ENCODE data around the gene CTSS.

The CTSS gene

DNA sequence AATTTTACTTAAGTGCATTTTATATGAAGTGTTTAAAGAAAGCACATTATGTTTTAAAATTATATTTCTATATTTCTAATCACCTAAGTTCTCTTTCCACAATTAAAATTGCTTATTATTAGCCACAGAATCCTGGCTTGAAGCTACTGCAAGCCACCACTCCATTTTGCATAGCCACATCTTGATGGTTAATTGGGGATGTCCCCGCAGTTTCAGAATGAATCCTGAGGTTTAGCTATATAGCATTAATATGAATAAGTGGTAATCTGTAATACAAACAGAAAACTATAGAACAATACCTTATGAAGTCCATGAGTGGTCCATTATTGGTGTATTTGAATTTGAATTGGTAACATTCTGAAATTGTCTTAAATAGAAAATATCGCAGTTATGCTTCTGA lies 57.0 kb downstream of the CTSS start:
- DNase-seq (ENCODE audit: low read depth): no peak
- no peak overlapping the region for H3K4me3 ChIP-seq (ENCODE audit: low read depth, low read length)
- TF ChIP-seq, protein P1, sequence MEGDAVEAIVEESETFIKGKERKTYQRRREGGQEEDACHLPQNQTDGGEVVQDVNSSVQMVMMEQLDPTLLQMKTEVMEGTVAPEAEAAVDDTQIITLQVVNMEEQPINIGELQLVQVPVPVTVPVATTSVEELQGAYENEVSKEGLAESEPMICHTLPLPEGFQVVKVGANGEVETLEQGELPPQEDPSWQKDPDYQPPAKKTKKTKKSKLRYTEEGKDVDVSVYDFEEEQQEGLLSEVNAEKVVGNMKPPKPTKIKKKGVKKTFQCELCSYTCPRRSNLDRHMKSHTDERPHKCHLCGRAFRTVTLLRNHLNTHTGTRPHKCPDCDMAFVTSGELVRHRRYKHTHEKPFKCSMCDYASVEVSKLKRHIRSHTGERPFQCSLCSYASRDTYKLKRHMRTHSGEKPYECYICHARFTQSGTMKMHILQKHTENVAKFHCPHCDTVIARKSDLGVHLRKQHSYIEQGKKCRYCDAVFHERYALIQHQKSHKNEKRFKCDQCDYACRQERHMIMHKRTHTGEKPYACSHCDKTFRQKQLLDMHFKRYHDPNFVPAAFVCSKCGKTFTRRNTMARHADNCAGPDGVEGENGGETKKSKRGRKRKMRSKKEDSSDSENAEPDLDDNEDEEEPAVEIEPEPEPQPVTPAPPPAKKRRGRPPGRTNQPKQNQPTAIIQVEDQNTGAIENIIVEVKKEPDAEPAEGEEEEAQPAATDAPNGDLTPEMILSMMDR (conservative IDR thresholded peaks at IDR 0.05; ENCODE audit: low read depth, low read length): no peak

DNA sequence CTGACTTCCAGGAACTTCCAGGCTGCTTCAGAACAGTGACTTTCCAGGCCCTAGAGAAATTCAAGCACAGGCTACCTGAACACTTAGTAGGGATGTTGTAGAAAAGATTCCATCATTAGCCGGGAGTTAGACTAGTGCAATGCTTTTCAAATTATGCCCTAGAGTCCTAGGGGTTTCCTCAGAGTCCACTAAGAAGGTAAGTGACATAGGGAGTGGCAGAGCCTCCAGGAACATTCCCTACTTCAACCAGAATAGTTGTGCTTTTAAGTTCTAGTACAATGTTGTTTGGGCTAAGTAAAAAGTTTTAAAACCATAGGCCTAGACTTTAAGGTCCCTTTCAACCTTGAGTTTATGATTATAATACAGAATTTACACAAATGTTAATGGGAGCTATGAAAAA lies 59.5 kb downstream of the CTSS start:
- no peak for DNase-seq (ENCODE audit: low read depth)
- TF ChIP-seq, protein P1 (conservative IDR thresholded peaks at IDR 0.05; ENCODE audit: low read depth, low read length): no peak
- no peak overlapping the region for H3K4me3 ChIP-seq (ENCODE audit: low read depth, low read length)

- TF ChIP-seq, protein P1 (conservative IDR thresholded peaks at IDR 0.05; ENCODE audit: low read depth, low read length): no peak
- DNase-seq (ENCODE audit: low read depth): no peak
These were observed 62.2 kb downstream of the CTSS start for GRCh38 chr1:150703427-150703826.

DNA sequence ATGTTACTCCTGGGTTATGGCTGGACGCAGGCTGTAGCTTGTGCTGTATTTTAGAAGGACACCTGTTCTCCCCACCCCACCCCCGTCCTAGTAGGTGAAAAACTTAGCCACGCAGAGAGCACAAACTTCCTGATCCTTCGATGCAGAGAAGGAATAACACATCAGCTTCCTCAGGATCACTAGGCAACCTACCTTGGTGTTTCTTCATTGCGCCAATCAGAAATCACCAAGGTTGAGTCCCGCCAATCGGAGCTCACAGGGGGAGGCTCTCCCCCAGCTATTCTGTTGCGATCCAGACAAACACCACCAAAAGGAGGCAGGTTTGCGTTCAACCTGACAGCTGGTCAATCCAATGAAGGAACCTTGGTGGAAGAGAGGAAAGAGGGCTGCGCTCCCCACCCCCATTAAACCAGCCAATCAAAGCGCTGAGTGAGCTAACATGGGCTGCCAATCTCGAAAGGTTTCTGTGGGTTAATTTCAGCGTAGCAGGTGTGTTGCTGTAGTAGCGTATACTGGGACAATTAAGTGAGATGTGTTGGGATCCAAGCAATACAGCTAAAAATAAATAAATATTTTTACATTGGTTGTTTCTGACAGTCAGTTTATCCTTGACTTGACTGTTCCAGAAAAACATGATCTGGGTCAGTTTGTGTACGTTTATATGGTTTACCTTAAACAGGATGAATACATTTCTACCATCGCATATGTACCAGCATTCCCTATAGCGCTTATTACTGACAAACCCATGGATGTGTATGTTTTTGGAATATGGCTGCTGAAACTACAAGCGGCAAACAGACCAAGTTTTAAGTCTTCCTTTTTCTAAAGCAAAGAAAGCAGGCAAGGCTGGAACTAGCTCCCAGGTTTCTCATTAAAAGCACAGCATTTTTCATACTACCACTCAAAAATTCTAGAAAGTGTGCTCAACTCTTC lies 68.3 kb downstream of the CTSS start, which contains the start of gene GOLPH3L:
GOLPH3L (minus strand) TSS at position 160 of the 933 bp plus-strand sequence. CDS start 2,316 bp downstream, outside the sequence.
- DNase-seq (ENCODE audit: low read depth): peak; percentile 99
- TF ChIP-seq, protein P1 (conservative IDR thresholded peaks at IDR 0.05; ENCODE audit: low read depth, low read length): peak; percentile 38
- peak within 1 kb of the TSS; percentile 87 for H3K4me3 ChIP-seq (ENCODE audit: low read depth, low read length)

More at GRCh38 chr1:150703427-150703826, 62.2 kb downstream of the CTSS start:
- no peak overlapping the region for H3K4me3 ChIP-seq (ENCODE audit: low read depth, low read length)

- TF ChIP-seq, protein P1 (conservative IDR thresholded peaks at IDR 0.05; ENCODE audit: low read depth, low read length): no peak
- peak overlapping the region; percentile 87 for H3K4me3 ChIP-seq (ENCODE audit: low read depth, low read length)
- DNase-seq (ENCODE audit: low read depth): no peak
These were observed 69.0 kb downstream of the CTSS start for GRCh38 chr1:150696590-150696989.

GRCh38 chr1:150696162-150696561 lies 69.4 kb downstream of the CTSS start:
- TF ChIP-seq, protein P1 (conservative IDR thresholded peaks at IDR 0.05; ENCODE audit: low read depth, low read length): no peak
- peak overlapping the region; percentile 87 for H3K4me3 ChIP-seq (ENCODE audit: low read depth, low read length)
- no peak for DNase-seq (ENCODE audit: low read depth)

Data from choroid plexus epithelial cell (primary cell).